AG04450 (cell line): ENCODE data around the gene RASL10B. TPM values are rescaled to one million over a fixed set of nuclear protein-coding genes. Genes with fewer than 3 reads are reported as not detected.

Experiments
- CTCF ChIA-PET: fragments of 300-600, 350-600 bp; formaldehyde crosslinking; extraction: SDS; loops from one replicate; lab custom pipeline; 2022; ENCODE audit warnings: antibody characterized with exemption, inconsistent platforms; lab: Charles Lee
- POLR2A ChIA-PET: fragments of 350-600 bp; formaldehyde crosslinking; extraction: SDS; loops from one replicate; lab custom pipeline; 2021; ENCODE audit warnings: antibody characterized with exemption, inconsistent platforms; lab: Yijun Ruan, JAX
- DNase-seq: peaks from one replicate; pipeline ENCODE4 v3.0.0-alpha.2; 2011; ENCODE audit warnings: low read depth, low spot score
- H3K27ac ChIP-seq: one replicate; pipeline ENCODE4 v1.5.1; 2012; ENCODE audit warnings: low read depth, low read length, control low read depth
- H3K27me3 ChIP-seq: one replicate; pipeline ENCODE4 v1.6.0; 2012; ENCODE audit warnings: low read length; ENCODE audit not compliant: control insufficient read depth, insufficient read depth
- H3K4me3 ChIP-seq: 2 replicates; pipeline ENCODE4 v1.5.1; 2011; ENCODE audit warnings: mild to moderate bottlenecking, low read depth, low read length, control low read depth
- H3K9me3 ChIP-seq: 2 replicates; pipeline ENCODE4 v1.5.1; 2012; ENCODE audit warnings: low read length; ENCODE audit not compliant: control insufficient read depth, insufficient read depth
- CTCF ChIP-seq: IDR thresholded peaks from 2 replicates; pipeline ENCODE4 v1.5.1; 2011; ENCODE audit warnings: low read depth, low read length, control low read depth, inconsistent platforms
- polyA plus RNA-seq: library from polyadenylated mRNA; depleted of rRNA; stranded (reverse); fragments of >200 nt; gene quantifications from 2 replicates; pipeline ENCODE4 v1.2.3, GENCODE V29; 2011

RASL10B gene
- polyA plus RNA-seq, 1 experiment, result 3.3 TPM

GRCh38 chr17:35731917-35732805 is 722 bp downstream of the RASL10B start:
- Histone ChIP-seq H3K27me3 (no peaks in the 10 kb centered on the region), H3K9me3 (no peaks in the 10 kb centered on the region; the same call in 1 of the 2 replicates), H3K27ac (no peak overlapping the region), H3K4me3 (peak overlapping the region; percentile 70)
- CTCF ChIA-PET, result interaction anchor here (0.6 to 2.9 kb wide), 7 partner anchors 16 to 119 kb away, joined by 3 to 21 read pairs (median 6); no protein-coding TSS in a partner anchor
- POLR2A ChIA-PET, result interaction anchor here (1.0 to 1.4 kb wide), 4 partner anchors 8 to 77 kb away, joined by 3 to 5 read pairs (median 4); partner anchors contain the start of gene TAF15
- TF ChIP-seq CTCF, result no peak
- no peak for DNase-seq

- H3K9me3 ChIP-seq, result no peaks in the 10 kb centered on the region; the same call in 1 of the 2 replicates
- H3K27me3 ChIP-seq, result no peaks in the 10 kb centered on the region
- peak overlapping the region; percentile 70; the same call in 1 of the 2 replicates for H3K4me3 ChIP-seq
- H3K27ac ChIP-seq, result no peak overlapping the region
- ChIA-PET POLR2A (no interaction called here), CTCF (interaction anchor here (0.7 to 2.1 kb wide), 2 partner anchors 15 to 119 kb away, joined by 3 to 9 read pairs; no protein-coding TSS in a partner anchor)
- DNase-seq, result no peak
- TF ChIP-seq CTCF, result no peak
Observed at GRCh38 chr17:35732806-35733136, 1.3 kb downstream of the RASL10B start.

GRCh38 chr17:35733366-35733765 is 1.9 kb downstream of the RASL10B start:
- no peak overlapping the region for H3K4me3 ChIP-seq
- ChIA-PET CTCF (interaction anchor here (2.1 kb wide), 1 partner anchor 14 kb away, joined by 9 read pairs; no protein-coding TSS in a partner anchor), POLR2A (interaction anchor here (0.5 kb wide), 1 partner anchor 1572 kb away, joined by 4 read pairs; no protein-coding TSS in a partner anchor)
- no peak for DNase-seq
- no peak for TF ChIP-seq CTCF
- no peaks in the 10 kb centered on the region; the same call in 1 of the 2 replicates for H3K9me3 ChIP-seq
- H3K27me3 ChIP-seq, result no peaks in the 10 kb centered on the region
- no peak overlapping the region for H3K27ac ChIP-seq

GRCh38 chr17:35734396-35734795 is 3.0 kb downstream of the RASL10B start:
- Histone ChIP-seq H3K27ac (no peak overlapping the region), H3K4me3 (no peak overlapping the region), H3K27me3 (peaks cover 7% of the 10 kb centered on the region), H3K9me3 (no peaks in the 10 kb centered on the region; the same call in 1 of the 2 replicates)
- TF ChIP-seq CTCF, result no peak
- ChIA-PET CTCF (interaction anchor here (1.1 to 2.1 kb wide), 2 partner anchors 13 to 29 kb away, joined by 3 to 9 read pairs; no protein-coding TSS in a partner anchor), POLR2A (no interaction called here)
- DNase-seq, result no peak
